OCI-LY1 (cell line): ENCODE measurements around the gene SLC22A23.

Experiments
- H2AFZ ChIP-seq: fragments of 200-600 bp; sonication (generic), shearing (Covaris generic); 2 replicates; pipeline ENCODE4 v1.6.0; 2014; ENCODE audit warnings: antibody characterized with exemption, mild to moderate bottlenecking, low read length
- H3F3A ChIP-seq: fragments of 200-600 bp; sonication (generic), shearing (Covaris generic); 2 replicates; pipeline ENCODE4 v1.6.0; 2014; ENCODE audit warnings: mild to moderate bottlenecking, antibody characterized with exemption, low read length, moderate library complexity; ENCODE audit not compliant: insufficient read depth
- H3K27ac ChIP-seq: fragments of 200-600 bp; sonication (generic); 2 replicates; pipeline ENCODE4 v1.5.1; 2014; ENCODE audit warnings: low read length, mixed run types, mild to moderate bottlenecking, low read depth; ENCODE audit not compliant: poor library complexity, severe bottlenecking
- H3K27me3 ChIP-seq: fragments of 200-600 bp; sonication (generic); 2 replicates; pipeline ENCODE4 v1.6.0; 2014; ENCODE audit warnings: antibody characterized with exemption, mild to moderate bottlenecking, low read length, moderate library complexity; ENCODE audit not compliant: insufficient read depth
- H3K36me3 ChIP-seq: fragments of 200-600 bp; sonication (generic); 2 replicates; pipeline ENCODE4 v1.6.1; 2014; ENCODE audit warnings: mild to moderate bottlenecking, antibody characterized with exemption, low read length, moderate library complexity, mixed read lengths; ENCODE audit not compliant: insufficient read depth
- H3K4me1 ChIP-seq: fragments of 200-600 bp; sonication (generic); 2 replicates; pipeline ENCODE4 v1.5.1; 2014; ENCODE audit warnings: mild to moderate bottlenecking, low read length, moderate library complexity; ENCODE audit not compliant: insufficient read depth, severe bottlenecking
- H3K4me2 ChIP-seq: fragments of 200-600 bp; sonication (generic), shearing (Covaris generic); 2 replicates; pipeline ENCODE4 v1.6.1; 2014; ENCODE audit warnings: low read length
- H3K4me3 ChIP-seq: fragments of 200-600 bp; sonication (generic); 2 replicates; pipeline ENCODE4 v1.5.1; 2014; ENCODE audit warnings: low read length, low read depth, mild to moderate bottlenecking, mixed read lengths; ENCODE audit not compliant: poor library complexity, severe bottlenecking
- H3K79me2 ChIP-seq: fragments of 200-600 bp; shearing (Covaris generic); 2 replicates; pipeline ENCODE4 v1.6.1; 2016; ENCODE audit warnings: mixed run types, low read length, mixed read lengths; ENCODE audit not compliant: insufficient read depth
- H3K9ac ChIP-seq: fragments of 200-600 bp; sonication (generic), shearing (Covaris generic); 2 replicates; pipeline ENCODE4 v1.6.1; 2014; ENCODE audit warnings: mild to moderate bottlenecking, low read length, mixed read lengths
- H3K9me2 ChIP-seq: fragments of 200-600 bp; sonication (generic), shearing (Covaris generic); 2 replicates; pipeline ENCODE4 v1.6.1; 2014; ENCODE audit warnings: low read depth, mild to moderate bottlenecking, low read length, mixed read lengths
- H3K9me3 ChIP-seq: fragments of 200-600 bp; shearing (Covaris generic); 2 replicates; pipeline ENCODE4 v1.6.1; 2014; ENCODE audit warnings: low read length, mixed read lengths
- H4K20me1 ChIP-seq: fragments of 200-600 bp; sonication (generic), shearing (Covaris generic); 2 replicates; pipeline ENCODE4 v1.6.0; 2016; ENCODE audit warnings: mild to moderate bottlenecking, low read length; ENCODE audit not compliant: insufficient read depth
- EZH2 ChIP-seq: fragments of 200-600 bp; sonication (generic), shearing (Covaris generic); IDR thresholded peaks from 2 replicates; pipeline ENCODE4 v1.8.0; 2017; ENCODE audit warnings: borderline replicate concordance, mixed run types, mild to moderate bottlenecking, antibody characterized with exemption, low read length, moderate library complexity, mixed read lengths
- TF ChIP-seq, protein P1 (sequence below): fragments of 200-600 bp; sonication (generic), shearing (Covaris generic); IDR thresholded peaks from 2 replicates; pipeline ENCODE4 v1.5.1; 2017; ENCODE audit warnings: mild to moderate bottlenecking, antibody characterized with exemption, low read length, moderate library complexity, mixed read lengths

SLC22A23 gene

GRCh38 chr6:3415082-3415453, 41.8 kb downstream of the SLC22A23 start:
- Histone ChIP-seq H3K4me1 (no peaks in the 10 kb centered on the region), H2AFZ (no peak overlapping the region), H3K27ac (no peak overlapping the region), H3K9ac (no peak overlapping the region), H3K79me2 (no peaks in the 10 kb centered on the region), H3K36me3 (no peaks in the 10 kb centered on the region), H3K27me3 (0 out of 2 replicates have a peak, but pooled peaks cover 3% of the 10 kb centered on the region), H3K4me2 (no peak overlapping the region), H3F3A (no peaks in the 10 kb centered on the region), H3K9me2 (no peaks in the 10 kb centered on the region), H4K20me1 (no peaks in the 10 kb centered on the region), H3K4me3 (no peak overlapping the region), H3K9me3 (no peaks in the 10 kb centered on the region)
- no peak for TF ChIP-seq EZH2
- TF ChIP-seq, protein P1, sequence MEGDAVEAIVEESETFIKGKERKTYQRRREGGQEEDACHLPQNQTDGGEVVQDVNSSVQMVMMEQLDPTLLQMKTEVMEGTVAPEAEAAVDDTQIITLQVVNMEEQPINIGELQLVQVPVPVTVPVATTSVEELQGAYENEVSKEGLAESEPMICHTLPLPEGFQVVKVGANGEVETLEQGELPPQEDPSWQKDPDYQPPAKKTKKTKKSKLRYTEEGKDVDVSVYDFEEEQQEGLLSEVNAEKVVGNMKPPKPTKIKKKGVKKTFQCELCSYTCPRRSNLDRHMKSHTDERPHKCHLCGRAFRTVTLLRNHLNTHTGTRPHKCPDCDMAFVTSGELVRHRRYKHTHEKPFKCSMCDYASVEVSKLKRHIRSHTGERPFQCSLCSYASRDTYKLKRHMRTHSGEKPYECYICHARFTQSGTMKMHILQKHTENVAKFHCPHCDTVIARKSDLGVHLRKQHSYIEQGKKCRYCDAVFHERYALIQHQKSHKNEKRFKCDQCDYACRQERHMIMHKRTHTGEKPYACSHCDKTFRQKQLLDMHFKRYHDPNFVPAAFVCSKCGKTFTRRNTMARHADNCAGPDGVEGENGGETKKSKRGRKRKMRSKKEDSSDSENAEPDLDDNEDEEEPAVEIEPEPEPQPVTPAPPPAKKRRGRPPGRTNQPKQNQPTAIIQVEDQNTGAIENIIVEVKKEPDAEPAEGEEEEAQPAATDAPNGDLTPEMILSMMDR: no peak

DNA sequence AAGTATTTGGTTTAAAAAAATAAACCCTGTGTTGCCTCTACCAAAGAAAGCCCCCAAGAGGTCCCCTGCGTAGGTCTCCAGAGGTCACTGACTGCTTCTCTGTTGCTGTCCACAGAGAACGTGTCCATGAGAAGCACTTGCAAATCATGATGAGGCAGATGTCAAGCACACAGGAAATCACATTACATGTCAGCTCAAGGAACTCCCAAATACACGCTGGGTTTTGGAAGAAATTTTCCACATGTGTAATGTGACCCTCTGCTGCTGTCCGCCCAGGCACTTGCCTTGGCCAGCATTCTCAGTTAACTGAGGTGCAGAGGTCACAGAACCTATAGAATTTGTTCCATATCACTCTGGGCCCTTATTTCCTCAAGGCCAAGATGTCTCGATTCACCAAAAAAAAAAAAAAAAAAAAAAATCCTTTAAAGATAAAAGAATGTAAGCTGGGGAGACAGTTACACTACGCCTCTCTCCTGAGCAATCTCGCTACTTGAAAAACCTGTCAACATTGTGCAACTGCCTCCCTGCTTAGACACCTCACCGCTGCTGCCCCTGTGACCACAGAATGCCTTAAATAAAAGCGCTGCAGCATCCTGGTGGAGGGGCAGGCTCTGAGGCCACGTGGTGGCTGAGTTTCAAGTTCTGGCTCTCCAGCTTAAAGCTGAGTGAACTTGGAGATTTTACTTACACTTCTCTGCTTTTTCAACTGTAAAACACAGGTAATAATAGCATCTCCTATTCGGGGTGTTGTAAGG, 42.3 kb downstream of the SLC22A23 start:
- Histone ChIP-seq H3K9me2 (no peaks in the 10 kb centered on the region), H3K79me2 (no peaks in the 10 kb centered on the region), H2AFZ (no peak overlapping the region), H3K4me1 (no peaks in the 10 kb centered on the region), H3F3A (no peaks in the 10 kb centered on the region), H4K20me1 (no peaks in the 10 kb centered on the region), H3K27me3 (0 out of 2 replicates have a peak, but pooled peaks cover 3% of the 10 kb centered on the region), H3K27ac (no peak overlapping the region), H3K4me2 (no peak overlapping the region), H3K9ac (no peak overlapping the region), H3K36me3 (no peaks in the 10 kb centered on the region), H3K4me3 (no peak overlapping the region), H3K9me3 (no peaks in the 10 kb centered on the region)
- TF ChIP-seq, protein P1: no peak
- no peak for TF ChIP-seq EZH2

DNA sequence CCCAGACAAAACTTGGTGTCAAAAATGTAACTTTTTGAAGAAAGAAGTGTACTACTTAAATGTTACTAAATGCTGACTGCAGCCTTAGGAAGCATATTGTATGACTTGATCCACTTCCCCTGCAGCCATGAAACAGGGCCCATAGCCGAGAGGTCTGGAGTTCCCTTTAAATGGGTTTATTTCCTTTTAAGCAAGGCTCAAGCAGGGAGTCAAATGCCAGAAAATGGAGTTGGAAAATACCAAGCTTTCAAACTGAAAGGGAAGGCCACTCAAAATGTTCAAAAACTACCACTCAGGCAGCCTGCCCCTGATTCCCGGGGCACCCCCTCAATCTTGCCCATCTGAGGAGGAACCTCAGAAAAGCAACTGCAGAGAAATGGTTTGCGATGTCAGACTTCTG, 43.3 kb downstream of the SLC22A23 start:
- no peaks in the 10 kb centered on the region for H3K9me3 ChIP-seq
- no peak overlapping the region for H3K9ac ChIP-seq
- no peak overlapping the region for H3K4me3 ChIP-seq
- no peaks in the 10 kb centered on the region for H3K9me2 ChIP-seq
- no peak overlapping the region for H2AFZ ChIP-seq
- no peaks in the 10 kb centered on the region for H4K20me1 ChIP-seq
- no peak overlapping the region for H3K4me2 ChIP-seq
- H3K27ac ChIP-seq: no peak overlapping the region
- H3K27me3 ChIP-seq: 0 out of 2 replicates have a peak, but pooled peaks cover 2% of the 10 kb centered on the region
- no peaks in the 10 kb centered on the region for H3F3A ChIP-seq
- TF ChIP-seq EZH2: no peak
- TF ChIP-seq, protein P1: no peak
- H3K4me1 ChIP-seq: no peaks in the 10 kb centered on the region
- H3K36me3 ChIP-seq: no peaks in the 10 kb centered on the region
- H3K79me2 ChIP-seq: no peaks in the 10 kb centered on the region
